HG03139 (cell line): Measurements from ENCODE around the gene CPLX3.

Experiments
- ATAC-seq: cut with Tn5 transposase; IDR thresholded peaks from one replicate; pipeline ENCODE4 v1.9.1; 2021; ENCODE audit not compliant: unreplicated experiment

Gene CPLX3

DNA sequence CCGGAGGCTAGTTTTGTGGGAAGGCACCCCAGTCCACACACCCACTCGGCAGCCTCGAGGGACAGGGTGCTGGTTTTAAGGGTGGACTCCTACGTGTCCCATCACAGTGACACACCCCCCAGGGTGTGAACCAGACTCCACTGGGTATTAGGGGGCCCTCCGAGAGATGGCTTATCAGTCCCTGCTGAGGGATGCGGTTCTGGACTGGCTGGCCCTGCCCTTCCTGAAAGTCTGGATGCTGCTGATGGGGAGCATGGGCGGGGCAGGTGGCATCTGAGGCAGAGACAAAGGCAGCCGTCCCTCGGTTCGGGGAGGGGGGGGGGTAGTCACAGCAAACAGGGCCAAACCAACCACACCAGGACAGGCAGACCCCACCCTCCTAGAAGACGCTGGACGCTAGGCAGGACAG, 17.5 kb downstream of the CPLX3 start:
- ATAC-seq, result no peak

DNA sequence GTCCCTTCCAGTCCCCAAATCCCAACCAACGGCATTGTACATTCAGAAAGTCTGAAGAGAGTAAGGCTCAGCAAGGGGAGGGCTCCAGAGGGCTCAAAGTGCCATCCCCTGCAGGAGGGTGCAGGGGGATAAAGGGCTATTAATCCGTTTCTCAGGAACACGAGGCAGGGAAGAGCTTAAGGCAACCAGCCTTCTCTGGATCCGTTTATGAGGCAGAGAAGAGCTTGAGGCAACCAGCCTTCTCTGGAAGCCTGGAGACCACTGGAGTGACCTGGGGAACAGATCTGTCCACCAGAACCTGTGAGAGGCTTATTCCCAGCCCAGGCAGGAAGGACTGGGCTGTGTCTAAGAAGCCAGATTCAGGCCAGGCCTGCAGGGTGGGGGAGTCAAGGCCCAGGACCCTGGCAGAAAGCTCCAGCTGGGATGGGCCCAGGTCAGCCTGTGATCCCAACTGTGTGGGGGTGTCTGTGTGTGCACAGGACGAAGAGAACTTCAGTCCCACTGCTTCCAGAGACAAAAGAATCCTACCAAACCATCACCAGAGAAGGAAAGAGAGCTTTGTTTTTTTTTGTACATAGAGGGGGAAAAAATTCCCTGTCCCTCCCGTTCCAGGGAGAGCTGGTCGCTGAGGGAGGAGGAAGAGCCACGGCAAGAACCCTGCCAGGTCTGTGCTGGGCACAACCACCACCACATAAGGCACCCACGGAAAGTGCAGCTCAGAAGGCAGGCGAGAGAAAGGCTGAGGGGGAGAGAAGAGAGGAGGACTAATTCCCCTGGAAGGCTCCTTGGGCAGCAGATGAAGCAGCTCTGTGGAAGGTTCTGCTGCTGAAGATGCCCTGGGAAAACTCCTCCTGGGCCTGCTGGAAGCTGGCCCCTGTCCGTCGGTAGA, 18.1 kb downstream of the CPLX3 start:
- ATAC-seq, result no peak

DNA sequence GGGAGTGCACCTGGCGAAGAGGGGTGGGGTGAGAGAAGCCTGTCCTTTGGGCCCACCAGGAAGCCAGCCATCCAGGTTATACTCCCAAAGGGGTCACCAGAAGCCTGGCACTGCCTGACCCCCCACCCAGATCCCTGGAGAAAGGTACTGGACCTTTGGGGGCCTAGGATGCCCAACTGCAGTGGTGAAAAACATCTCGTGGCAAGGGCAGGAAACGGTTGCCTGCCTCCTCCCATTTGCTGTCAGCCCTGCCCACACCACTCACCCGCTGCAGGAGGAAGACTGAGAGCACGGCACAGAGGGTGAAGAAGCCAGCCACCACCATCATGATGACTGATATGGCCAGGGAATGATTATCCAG, 18.8 kb downstream of the CPLX3 start:
- ATAC-seq, result no peak

DNA sequence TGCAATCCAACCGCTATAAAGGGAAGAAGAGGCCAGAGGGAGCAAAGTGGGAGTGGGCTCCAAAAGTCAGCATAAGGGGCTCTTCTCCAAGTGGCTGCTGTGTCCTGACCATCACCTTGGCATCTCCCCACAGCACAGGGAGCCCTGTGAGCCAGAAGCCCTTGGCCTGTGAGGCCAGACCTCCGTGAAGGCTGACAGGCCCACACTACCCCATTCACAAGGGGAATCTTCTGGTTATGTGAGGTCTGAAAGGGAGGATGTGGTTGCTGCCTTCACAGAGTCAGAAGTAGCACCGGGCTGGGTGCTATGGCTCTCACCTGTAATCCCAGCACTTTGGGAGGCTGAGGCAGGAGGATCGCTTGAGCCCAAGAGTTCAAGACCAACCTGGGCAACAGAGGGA, 19.2 kb downstream of the CPLX3 start:
- ATAC-seq, result no peak

DNA sequence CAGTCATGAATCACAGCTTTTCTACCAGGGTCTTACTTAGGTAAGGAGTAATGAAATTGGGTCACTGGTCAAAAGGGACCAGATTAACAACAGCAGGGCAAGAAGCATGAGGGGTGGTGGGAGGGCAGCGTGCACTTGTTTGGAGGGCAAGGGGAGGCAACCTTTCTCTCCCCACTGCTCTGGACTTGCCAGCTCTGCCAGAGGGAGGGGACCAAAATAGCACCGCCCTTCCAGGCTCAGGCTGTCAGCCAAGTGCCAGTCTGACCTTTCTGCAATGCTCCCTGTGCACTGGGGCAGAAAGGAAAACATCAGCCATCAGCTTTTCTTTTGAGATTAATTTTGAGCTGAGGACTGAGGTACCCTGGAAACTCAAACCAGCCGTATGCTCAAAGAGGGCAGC, 21.0 kb downstream of the CPLX3 start:
- no peak for ATAC-seq

DNA sequence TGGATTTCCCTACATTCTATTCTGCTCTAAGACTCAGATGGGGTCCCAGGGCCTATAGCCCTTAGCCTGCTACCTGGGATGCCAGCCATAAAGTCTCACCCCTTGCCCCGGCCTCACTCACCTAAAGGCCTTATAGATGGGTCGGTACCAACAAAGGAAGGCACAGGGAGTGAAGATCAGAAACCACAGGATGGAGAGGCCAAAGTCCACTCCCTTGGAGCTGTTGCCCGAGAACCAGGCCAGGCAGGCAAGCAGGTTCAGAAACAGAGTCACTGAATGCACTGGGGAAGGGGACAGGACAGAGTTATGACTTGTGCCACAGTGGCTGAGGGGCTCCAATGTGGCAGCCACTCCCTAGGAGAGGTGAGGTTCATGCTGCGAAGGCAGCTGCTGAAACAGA, 24.0 kb downstream of the CPLX3 start:
- ATAC-seq, result no peak

DNA sequence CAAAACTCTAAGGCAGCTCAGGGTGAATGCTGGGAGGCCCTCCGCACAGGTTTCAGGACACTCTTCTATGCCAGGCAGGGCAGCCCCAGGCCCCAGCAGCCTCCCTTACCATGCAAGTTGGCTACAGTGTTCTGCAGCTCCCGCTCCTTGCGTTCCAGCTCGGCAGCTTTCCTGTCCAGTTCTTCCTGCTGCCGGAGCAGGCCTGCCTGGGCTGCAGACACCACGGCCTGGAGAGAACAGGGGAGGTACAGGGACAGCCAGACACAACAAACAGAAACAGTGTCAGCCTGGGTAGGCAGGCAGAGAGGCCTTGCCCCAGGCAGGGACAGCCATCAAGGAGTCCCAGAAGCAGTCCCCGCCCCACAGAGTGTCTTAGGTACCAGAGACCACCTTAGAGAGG, 25.5 kb downstream of the CPLX3 start:
- ATAC-seq, result no peak

DNA sequence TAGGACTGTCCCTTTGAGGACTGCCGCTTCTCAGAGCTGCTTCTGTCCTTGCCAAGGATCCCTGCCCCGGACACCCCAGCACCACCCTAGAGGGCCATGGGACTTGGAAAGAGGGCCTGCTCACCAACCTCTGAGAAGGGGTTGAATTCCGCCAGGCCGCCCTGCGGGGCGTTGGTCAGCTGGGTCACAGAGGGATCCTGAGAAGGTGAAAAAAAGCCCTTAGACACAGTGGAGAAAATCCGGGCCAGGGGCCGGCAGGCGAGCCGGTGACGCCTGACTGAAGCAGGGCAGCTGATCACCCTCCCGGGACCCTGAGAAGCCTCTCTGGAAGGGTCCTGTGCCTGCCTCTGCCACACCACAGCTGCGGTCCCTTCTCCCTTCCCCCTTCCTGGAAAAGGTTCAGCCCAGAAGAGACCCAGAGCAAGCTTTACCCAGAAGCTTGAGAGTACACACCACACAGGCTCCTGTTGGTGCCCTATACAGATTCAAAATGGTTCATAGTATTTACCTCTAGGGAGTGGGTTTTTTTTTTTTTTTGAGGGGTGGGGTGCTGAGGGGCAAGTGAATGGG, 28.1 kb downstream of the CPLX3 start:
- no peak for ATAC-seq

DNA sequence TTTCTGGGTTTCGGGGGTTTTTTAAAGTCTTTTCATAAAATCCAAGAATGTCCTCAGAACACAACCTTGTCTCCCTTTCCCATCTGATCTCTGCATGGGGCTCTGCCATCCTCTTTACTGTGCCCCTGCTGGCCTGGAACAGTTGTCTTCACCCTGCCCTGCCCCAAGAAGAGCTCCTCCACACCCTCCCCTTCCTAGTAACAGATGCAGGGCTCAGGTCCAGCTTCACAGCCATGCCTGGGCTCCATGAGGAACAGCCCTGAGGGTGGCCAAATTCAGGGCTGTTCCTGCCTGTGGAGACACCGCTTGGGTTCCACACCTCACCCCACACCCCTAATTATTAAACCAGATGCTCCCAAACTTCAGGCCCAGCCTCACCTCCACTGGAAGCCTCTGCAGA, 29.4 kb downstream of the CPLX3 start:
- no peak for ATAC-seq

DNA sequence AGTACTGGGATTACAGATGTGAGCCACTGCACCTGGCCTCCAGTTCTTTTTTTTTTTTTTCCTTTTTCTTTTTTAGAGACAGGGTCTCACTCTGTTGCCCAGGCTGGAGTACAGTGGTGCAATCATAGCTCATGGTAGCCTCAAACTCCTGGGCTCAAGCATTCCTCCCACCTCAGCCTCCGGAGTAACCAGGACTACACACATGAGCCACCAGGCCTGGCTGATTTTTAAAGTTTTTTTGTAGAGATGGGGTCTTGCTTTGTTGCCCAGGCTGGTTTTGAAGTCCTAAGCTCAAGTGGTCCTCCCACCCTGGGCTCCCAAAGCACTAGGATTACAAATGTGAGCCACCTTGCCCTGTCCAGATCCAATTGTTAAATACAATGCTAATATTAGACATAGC, 30.1 kb downstream of the CPLX3 start:
- ATAC-seq, result no peak

DNA sequence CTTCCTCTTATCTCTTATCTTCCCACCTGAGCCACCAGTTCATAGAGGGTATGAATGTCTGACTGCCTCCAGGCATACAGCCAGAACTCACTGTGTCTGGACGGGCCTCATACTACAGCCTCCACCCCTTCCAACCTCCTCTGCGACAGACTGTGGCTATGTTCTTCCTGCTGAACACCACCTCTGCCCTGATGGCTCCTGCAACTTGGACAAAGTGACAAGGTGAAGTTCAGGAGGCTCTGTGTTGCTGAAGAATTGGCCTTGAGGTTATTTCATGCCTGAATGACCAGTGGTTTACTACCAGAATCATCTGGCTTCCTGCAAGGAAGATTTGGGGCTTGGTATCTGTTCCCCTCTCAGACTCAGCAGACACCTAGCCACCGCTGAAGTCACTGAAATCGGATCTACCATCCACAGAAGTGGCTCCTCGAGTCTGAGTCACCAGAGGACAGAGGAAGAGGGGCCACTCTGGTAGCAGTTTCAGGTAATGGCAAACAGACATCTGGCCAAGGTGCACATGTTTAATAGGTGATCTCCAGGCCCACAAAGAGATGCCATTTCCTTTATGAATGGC, 30.7 kb downstream of the CPLX3 start:
- peak; percentile 80 for ATAC-seq

DNA sequence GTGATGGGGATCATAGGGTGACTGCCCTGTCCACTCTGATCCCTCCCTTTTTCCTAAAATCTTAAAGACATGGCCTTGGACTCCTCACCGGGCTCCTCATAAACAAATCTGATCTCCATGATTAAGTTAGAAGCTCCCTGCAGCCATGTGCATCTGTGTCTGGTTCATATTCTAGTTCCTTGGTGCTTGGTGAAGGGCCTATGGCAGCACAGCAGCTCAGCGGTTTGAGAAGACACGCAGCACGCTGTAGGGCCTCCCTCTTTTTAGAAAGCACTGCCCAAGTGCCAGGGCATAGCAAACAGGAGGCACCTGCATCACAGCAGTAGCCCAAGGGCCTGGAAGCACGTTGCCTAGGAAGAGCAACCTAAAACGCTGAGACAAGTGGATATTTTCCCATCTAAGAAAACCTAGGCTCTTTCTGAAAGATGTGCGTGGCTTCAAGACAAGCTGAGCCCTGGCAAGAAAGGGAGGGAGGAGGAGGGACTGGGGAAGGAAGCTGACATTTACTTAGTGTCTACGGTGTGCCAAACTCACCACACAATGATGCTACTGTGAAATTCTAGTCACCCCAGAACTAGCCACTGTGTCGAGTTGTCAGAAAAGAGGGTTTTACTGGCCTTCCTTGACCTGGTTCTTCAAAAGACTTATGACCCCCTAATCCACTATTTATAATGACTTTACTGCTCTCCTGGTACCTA, 31.4 kb downstream of the CPLX3 start:
- peak; percentile 11 for ATAC-seq

DNA sequence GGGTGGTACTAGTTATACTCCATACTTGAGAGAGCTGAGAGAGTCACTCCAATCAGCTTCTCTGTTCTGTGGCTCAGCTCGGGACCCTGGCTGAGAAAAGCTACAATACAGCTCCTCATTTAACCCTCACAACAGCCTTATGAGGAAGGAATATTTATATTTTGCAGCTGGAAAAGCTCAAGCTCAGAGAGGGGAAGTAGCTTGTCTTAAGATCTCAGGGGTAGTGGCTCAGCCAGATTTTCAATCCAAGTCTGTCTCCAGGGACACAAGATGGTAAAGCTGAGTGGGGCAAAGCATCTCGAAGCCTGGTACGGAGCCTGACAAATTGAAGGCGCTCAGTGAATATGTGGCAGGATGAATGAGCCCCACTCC, 31.9 kb downstream of the CPLX3 start:
- ATAC-seq, result no peak

DNA sequence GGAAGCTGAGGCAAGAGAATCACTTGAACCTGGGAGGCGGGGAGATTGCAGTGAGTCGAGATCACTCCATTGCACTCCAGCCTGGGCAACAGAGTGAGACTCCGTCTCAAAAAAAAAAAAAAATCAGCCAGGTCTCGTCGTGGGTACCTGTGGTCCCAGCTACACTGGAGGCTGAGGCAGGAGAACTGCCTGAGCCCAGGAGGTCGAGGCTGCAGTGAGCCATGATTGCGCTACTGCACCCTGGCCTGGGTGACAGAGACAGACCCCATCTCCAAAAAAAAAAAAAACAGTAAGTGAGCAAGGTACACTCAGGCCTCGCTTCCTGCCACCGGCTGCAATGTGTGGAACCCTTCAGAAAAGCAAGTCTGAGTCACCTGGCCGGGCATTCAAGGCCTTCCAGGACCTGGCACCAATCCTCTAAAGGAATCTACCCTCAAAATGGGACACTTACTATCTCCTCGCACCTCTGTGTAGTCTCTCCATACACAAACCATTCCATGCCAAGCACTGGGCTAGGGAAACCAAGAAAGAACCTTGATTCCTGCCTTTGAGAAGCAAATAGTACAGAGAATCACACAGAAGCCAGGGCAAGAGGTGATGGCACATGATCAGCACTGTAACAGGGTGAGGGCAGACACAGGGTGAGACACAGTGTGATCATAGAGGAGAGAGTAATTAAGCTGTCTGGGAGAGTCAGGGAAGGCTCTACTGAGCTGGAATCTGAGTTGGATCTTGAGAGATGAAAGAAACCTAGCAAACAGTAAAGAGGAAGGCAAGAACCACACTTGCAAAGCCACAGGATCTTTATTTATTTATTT, 37.0 kb downstream of the CPLX3 start:
- ATAC-seq, result no peak

DNA sequence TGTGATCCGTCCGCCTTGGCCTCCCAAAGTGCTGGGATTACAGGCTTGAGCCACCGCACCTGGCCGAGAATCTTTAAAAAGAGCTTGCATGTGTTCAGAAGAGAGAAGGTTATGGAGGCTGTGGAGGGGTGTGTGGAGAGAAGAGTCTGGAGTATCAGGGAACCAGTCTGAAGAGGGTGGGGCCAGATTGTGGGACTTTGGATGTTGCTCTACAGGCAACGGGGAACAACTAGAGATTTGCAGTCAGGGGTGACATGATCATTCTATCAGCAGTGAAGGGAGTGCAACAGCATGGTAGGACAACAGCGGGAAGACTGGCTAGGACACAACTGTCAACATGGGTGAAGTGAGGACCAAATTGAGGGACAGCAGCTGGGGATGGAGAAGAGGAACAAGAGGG, 37.9 kb downstream of the CPLX3 start:
- no peak for ATAC-seq

DNA sequence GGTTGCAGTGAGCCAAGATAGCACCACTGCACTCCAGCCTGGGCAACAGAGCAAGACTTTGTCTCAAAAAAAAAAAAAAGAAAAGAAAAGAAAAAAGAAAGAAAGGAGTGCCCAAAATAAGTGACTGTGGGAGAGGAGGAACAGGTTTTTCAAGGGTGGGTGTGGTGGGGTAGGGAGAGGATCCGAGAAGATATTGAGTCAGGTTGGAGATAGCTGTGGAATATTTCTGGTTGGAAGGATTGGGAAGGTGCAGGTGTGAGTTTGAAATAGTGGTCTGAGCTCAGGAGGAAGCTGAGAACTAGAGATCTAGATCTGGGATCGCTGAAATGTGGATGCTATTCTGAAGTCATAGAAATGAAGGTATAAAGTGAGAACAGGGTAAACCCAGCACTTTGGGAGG, 38.9 kb downstream of the CPLX3 start:
- no peak for ATAC-seq

DNA sequence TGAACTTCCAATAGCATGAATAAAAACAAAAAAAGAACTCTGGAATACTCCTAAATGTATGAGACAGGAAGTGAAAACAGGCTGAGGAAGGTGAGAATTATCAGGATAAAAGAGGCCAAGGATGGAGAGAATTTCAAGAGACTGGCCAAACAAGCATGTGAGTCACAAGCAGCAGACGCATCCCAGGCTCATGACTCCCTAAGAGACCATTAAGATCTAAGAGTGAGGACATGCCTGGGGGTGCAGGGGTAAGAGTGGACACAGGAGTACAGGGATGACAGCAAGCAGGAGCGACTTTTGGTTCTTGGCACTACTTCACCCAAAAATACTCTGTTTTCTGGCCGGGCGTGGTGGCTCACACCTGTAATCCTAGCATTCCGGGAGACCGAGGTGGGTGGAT, 39.7 kb downstream of the CPLX3 start:
- ATAC-seq, result no peak

DNA sequence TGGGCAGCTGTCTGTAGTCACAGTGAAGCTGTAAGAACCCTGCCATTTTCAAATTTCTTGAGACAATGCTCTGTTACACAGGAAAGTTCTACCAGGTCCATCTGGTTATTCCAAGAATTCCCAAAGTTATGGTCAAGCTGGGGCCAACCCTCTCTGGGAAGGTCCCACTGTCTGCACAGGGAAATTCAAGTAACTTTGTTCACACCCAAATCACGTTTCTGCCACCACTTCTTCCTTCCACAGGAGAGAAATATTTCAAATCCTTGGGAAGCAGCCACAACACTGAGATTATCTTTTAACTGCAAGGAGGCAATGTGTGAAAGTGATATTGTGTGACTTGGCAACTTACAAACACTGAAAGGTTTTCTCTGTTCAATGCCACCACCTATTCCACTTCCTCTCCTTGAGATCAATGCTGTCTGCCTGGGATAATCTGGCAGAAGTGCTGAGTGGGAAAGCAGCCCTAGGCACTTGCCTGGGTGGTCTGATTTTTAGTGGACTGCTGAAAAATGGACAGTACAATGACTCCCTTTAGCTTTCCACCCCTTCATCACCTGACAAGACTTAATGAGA, 41.1 kb downstream of the CPLX3 start:
- no peak for ATAC-seq

DNA sequence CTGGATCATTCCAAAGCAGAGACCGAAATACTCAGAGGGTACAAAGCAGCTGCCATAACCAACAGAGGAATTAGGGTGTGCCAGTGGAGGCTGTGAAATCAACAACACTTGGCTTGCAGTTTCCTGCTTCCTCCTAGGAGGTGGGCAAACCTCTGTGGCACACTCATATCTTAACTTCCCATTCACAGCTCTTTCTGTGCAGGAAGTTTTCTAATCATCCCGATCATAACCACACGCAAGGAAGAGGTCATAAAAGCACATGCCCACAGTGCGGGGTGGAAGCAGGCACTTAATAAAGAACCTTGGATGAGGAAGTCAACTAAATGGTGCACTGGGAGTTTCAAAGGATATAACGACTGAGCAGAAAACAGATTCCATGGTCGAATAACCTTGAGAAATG, 41.6 kb downstream of the CPLX3 start:
- ATAC-seq, result no peak

DNA sequence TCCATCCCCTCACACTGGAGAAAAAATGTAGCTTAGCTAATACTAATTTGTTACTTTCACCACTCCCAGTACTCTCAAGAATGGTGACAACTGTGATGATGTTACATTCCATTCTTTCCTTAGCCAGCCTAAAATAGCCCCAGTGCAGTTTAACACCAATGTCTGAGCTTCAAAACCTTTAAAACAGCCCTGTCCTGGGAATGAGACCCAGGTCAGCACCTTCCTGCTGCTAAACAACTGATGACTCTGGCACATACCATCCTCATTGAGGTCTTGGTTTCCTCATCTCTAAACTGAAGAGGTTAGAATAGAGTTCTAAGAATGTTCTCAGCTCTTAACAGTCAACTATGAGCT, 42.9 kb downstream of the CPLX3 start:
- no peak for ATAC-seq
